T-helper 2 cell treated with Interferon-gamma antibody and Interleukin-4, amounts not matched to agents 100 ng/mL and 5 ng/mL, for 36 hours (primary cell): Measurements from ENCODE around the gene CYP26B1. TPM values are rescaled to one million over a fixed set of nuclear protein-coding genes. Genes with fewer than 3 reads are reported as not detected.

Source experiments
- intact Hi-C: fragments of 100-400 bp; cut with micrococcal nuclease; formaldehyde crosslinking; loops from one replicate; pipeline ENCODE4 v1.15.1; 2023
- total RNA-seq: library from RNA; stranded (reverse); gene quantifications from 2 replicates; pipeline ENCODE4 v1.2.3, GENCODE V29; 2022

Gene CYP26B1
- total RNA-seq, 1 donor from 2014 or later: not detected

- intact Hi-C loops: no loop called here
These were observed 15.5 kb downstream of the CYP26B1 start for GRCh38 chr2:72131916-72132841.

GRCh38 chr2:72131371-72131891 lies 16.2 kb downstream of the CYP26B1 start:
- intact Hi-C loops: no loop called here

- intact Hi-C loops: no loop called here
These were observed 16.9 kb downstream of the CYP26B1 start for GRCh38 chr2:72130659-72131360.

GRCh38 chr2:72129681-72130340 lies 17.9 kb downstream of the CYP26B1 start:
- intact Hi-C loops: no loop called here

GRCh38 chr2:72128843-72129227 lies 18.8 kb downstream of the CYP26B1 start:
- intact Hi-C loops: no loop called here

GRCh38 chr2:72128059-72128842 lies 19.4 kb downstream of the CYP26B1 start:
- intact Hi-C loops: no loop called here

- intact Hi-C loops: no loop called here
These were observed 20.1 kb downstream of the CYP26B1 start for GRCh38 chr2:72127401-72128058.

GRCh38 chr2:72126186-72127100 lies 21.2 kb downstream of the CYP26B1 start:
- intact Hi-C loops: no loop called here

GRCh38 chr2:72124376-72124775 lies 23.3 kb downstream of the CYP26B1 start:
- intact Hi-C loops: no loop called here

- intact Hi-C loops: no loop called here
These were observed 26.5 kb downstream of the CYP26B1 start for GRCh38 chr2:72121153-72121552.

GRCh38 chr2:72118951-72119350 lies 28.7 kb downstream of the CYP26B1 start:
- intact Hi-C loops: no loop called here

GRCh38 chr2:72118386-72118785 lies 29.3 kb downstream of the CYP26B1 start:
- intact Hi-C loops: no loop called here

- intact Hi-C loops: no loop called here
These were observed 29.9 kb downstream of the CYP26B1 start for GRCh38 chr2:72117718-72118117.

- intact Hi-C loops: no loop called here
These were observed 30.6 kb downstream of the CYP26B1 start for GRCh38 chr2:72117029-72117428.

- intact Hi-C loops: no loop called here
These were observed 31.6 kb downstream of the CYP26B1 start for GRCh38 chr2:72116081-72116533.

GRCh38 chr2:72115110-72116080 lies 32.3 kb downstream of the CYP26B1 start:
- intact Hi-C loops: no loop called here

- intact Hi-C loops: no loop called here
These were observed 33.0 kb downstream of the CYP26B1 start for GRCh38 chr2:72114693-72115051.
